HepG2 (cell line): ENCODE results near the gene ANKRD17. TPM values are rescaled to one million over a fixed set of nuclear protein-coding genes. Genes with fewer than 3 reads are reported as not detected.

Experiments
- ATAC-seq: fragments of 200-7000 bp; cut with Tn5 transposase; 3 replicates; pipeline ENCODE4 v1.9.1; 2020; ENCODE audit warnings: mild to moderate bottlenecking, moderate library complexity
- BruUV-seq: library from RNA; stranded (reverse); fragments of 400-500 nt; replicated peaks from 2 replicates; lab custom pipeline; 2021; lab: Mats Ljungman, UMichigan
- CTCF ChIA-PET: fragments of 300-600 bp; formaldehyde crosslinking; extraction: SDS; loops from one replicate; lab custom pipeline; 2021; ENCODE audit warnings: low total read pairs, inconsistent platforms, low intra/inter-chr PET ratio; lab: Yijun Ruan, JAX
- POLR2A ChIA-PET: fragments of 350-600 bp; sonication (Branson Sonifier 250); formaldehyde crosslinking; loops from one replicate; lab custom pipeline; 2020; ENCODE audit warnings: antibody characterized with exemption, inconsistent platforms; lab: Yijun Ruan, JAX
- DNase-seq: peaks from one replicate; pipeline ENCODE4 v3.0.0-alpha.2; 2015; ENCODE audit warnings: low spot score
- FAIRE-seq: peaks from 3 replicates; lab custom pipeline; 2011; peaks lifted over from hg19 to GRCh38; lab: Jason Lieb, UNC
- H2AFZ ChIP-seq: one replicate; pipeline ENCODE4 v1.6.1; 2011; ENCODE audit warnings: low read length, inconsistent platforms
- H3K27ac ChIP-seq: fragments of 300-600 bp; 3 replicates; pipeline ENCODE4 v1.8.0; 2011; ENCODE audit warnings: mixed run types, mild to moderate bottlenecking, mixed read lengths, low read length, inconsistent platforms; ENCODE audit not compliant: insufficient read depth; ENCODE audit errors: extremely low read length
- H3K27me3 ChIP-seq, 2 experiments: fragments of 200-600 bp in 1 of 2; 2 replicates in 1 of 2; 3 replicates in 1 of 2; pipeline versions ENCODE4 v1.6.0 to v1.8.0; 2011; ENCODE audit warnings: low read length in 2 of 2, mild to moderate bottlenecking in 2 of 2, moderate library complexity in 2 of 2, inconsistent platforms in 1 of 2; ENCODE audit not compliant: insufficient read depth in 2 of 2, control insufficient read depth in 1 of 2
- H3K36me3 ChIP-seq, 2 experiments: fragments of 200-600 bp in 1 of 2; replicated peaks in 1 of 2; 2 replicates in 1 of 2; 3 replicates in 1 of 2; pipeline versions ENCODE4 v1.5.1 to v1.8.0; 2011; ENCODE audit warnings: low read length in 2 of 2, inconsistent platforms in 1 of 2; ENCODE audit not compliant: insufficient read depth in 2 of 2, control insufficient read depth in 1 of 2
- H3K4me1 ChIP-seq: 2 replicates; pipeline ENCODE4 v1.5.1; 2012; ENCODE audit warnings: low read length, inconsistent platforms; ENCODE audit not compliant: insufficient read depth
- H3K4me2 ChIP-seq: 2 replicates; pipeline ENCODE4 v1.6.0; 2011; ENCODE audit warnings: low read depth, low read length, inconsistent platforms
- H3K4me3 ChIP-seq, 3 experiments: fragments of 200-600 bp in 1 of 3; sonication (generic), shearing (Covaris generic) in 1 of 3; replicated peaks in 1 of 3; 2 replicates each; pipeline ENCODE4 v1.5.1; 2011 to 2016; ENCODE audit warnings: low read length in 3 of 3, inconsistent platforms in 2 of 3, low read depth in 2 of 3, mild to moderate bottlenecking in 2 of 3, control low read depth in 1 of 3, mixed read lengths in 1 of 3; ENCODE audit not compliant: insufficient read depth in 1 of 3
- H3K79me2 ChIP-seq: one replicate; pipeline ENCODE4 v1.6.1; 2011; ENCODE audit warnings: low read length, inconsistent platforms; ENCODE audit not compliant: insufficient read depth
- H3K9ac ChIP-seq: 2 replicates; pipeline ENCODE4 v1.6.0; 2011; ENCODE audit warnings: mild to moderate bottlenecking, low read depth, low read length, inconsistent platforms; ENCODE audit not compliant: insufficient read depth
- H3K9me3 ChIP-seq: 2 replicates; pipeline ENCODE4 v1.5.1; 2012; ENCODE audit warnings: mild to moderate bottlenecking, low read length
- H4K20me1 ChIP-seq: 2 replicates; pipeline ENCODE4 v1.6.0; 2011; ENCODE audit warnings: inconsistent platforms, mild to moderate bottlenecking, low read length, moderate library complexity; ENCODE audit not compliant: insufficient read depth
- FOXP1 ChIP-seq, 2 experiments: fragments of 450-650 bp in 1 of 2; IDR thresholded peaks; 2 replicates each; pipeline ENCODE4 v1.6.1; 2017 to 2018; ENCODE audit warnings: antibody characterized with exemption in 1 of 2
- JDP2 ChIP-seq: sonication (generic); formaldehyde crosslinking; IDR thresholded peaks from 2 replicates; pipeline ENCODE4 v1.8.1; 2022; ENCODE audit warnings: missing genetic modification reagents, borderline replicate concordance
- SYNCRIP ChIP-seq: fragments of 200-400 bp; formaldehyde crosslinking; IDR thresholded peaks from 2 replicates; pipeline ENCODE4 v1.6.1; 2018; ENCODE audit warnings: mild to moderate bottlenecking, low read depth, low read length; ENCODE audit not compliant: insufficient read depth
- ZNF138 ChIP-seq: sonication (generic); formaldehyde crosslinking; IDR thresholded peaks from 2 replicates; pipeline ENCODE4 v1.5.0; 2020; ENCODE audit warnings: mild to moderate bottlenecking, low read depth, missing genetic modification reagents
- ZNF207 ChIP-seq: fragments of 450-650 bp; IDR thresholded peaks from 2 replicates; pipeline ENCODE4 v1.6.1; 2016; ENCODE audit warnings: antibody characterized with exemption, borderline replicate concordance
- ZNF253 ChIP-seq: sonication (generic); formaldehyde crosslinking; IDR thresholded peaks from 2 replicates; pipeline ENCODE4 v1.8.0; 2022; ENCODE audit warnings: mild to moderate bottlenecking, missing genetic modification reagents, borderline replicate concordance
- ZNF543 ChIP-seq: sonication (generic); formaldehyde crosslinking; IDR thresholded peaks from 2 replicates; pipeline ENCODE4 v1.4.0; 2020; ENCODE audit warnings: mild to moderate bottlenecking, missing genetic modification reagents
- ZNF556 ChIP-seq: sonication (generic); formaldehyde crosslinking; IDR thresholded peaks from 2 replicates; pipeline ENCODE4 v1.4.0; 2020; ENCODE audit warnings: mild to moderate bottlenecking, missing genetic modification reagents, borderline replicate concordance
- WGBS: methylation state at CpG from one replicate; pipeline ENCODE4 v1.1.6; 2017; ENCODE audit warnings: low lambda C conversion rate; 5-methylcytosine and 5-hydroxymethylcytosine counted together
- in situ Hi-C: cut with HindIII; loops from 2 replicates; pipeline ENCODE4 v1.10.0; 2017; ENCODE audit warnings: low pct_unique_long_range_greater_than_20kb; ENCODE audit not compliant: extremely low pct_ligation_motif_present
- intact Hi-C: fragments of 100-400 bp; cut with micrococcal nuclease; formaldehyde crosslinking; loops from one replicate; pipeline ENCODE4 v1.10.0; 2022; ENCODE audit not compliant: unreplicated experiment
- polyA plus RNA-seq, 8 experiments: library from polyadenylated mRNA; depleted of rRNA in 3 of 8; stranded (reverse) in 7 of 8; unstranded in 1 of 8; fragments of >200 nt; fragmentation: Illumina TruSeq in 4 of 8; extraction: Trizol in 4 of 8; gene quantifications; 2 replicates each; pipeline versions ENCODE4 v1.2.1 to v1.2.3, GENCODE V29; 2011 to 2016; ENCODE audit warnings: low read depth in 4 of 8, missing spikeins in 1 of 8, mixed read lengths in 1 of 8; ENCODE audit not compliant: insufficient read depth in 1 of 8
- total RNA-seq, 5 experiments: library from RNA; depleted of rRNA; stranded (reverse); fragments of >200 nt; fragmentation: Illumina TruSeq; extraction: Trizol; gene quantifications; 2 replicates each; pipeline ENCODE4 v1.2.3, GENCODE V29; 2016; ENCODE audit warnings: low read depth in 1 of 5
- TF ChIP-seq, protein P1 (sequence below): IDR thresholded peaks from 2 replicates; pipeline ENCODE4 v1.6.1; 2016; ENCODE audit warnings: control low read depth
- TF ChIP-seq, protein P2 (sequence below): sonication (generic); formaldehyde crosslinking; IDR thresholded peaks from 2 replicates; pipeline ENCODE4 v1.4.0; 2020; ENCODE audit warnings: mild to moderate bottlenecking, missing genetic modification reagents
- TF ChIP-seq, protein P3 (sequence below): sonication (generic); formaldehyde crosslinking; IDR thresholded peaks from 2 replicates; pipeline ENCODE4 v1.4.0; 2020; ENCODE audit warnings: missing genetic modification reagents, low read depth, mild to moderate bottlenecking, borderline replicate concordance

The ANKRD17 gene
- total and polyA plus RNA-seq, 2 of the 13 experiments (the other 11 are each of a cell fraction or from before 2014, with no cell fraction given) = 55.7 to 61.1 TPM

DNA sequence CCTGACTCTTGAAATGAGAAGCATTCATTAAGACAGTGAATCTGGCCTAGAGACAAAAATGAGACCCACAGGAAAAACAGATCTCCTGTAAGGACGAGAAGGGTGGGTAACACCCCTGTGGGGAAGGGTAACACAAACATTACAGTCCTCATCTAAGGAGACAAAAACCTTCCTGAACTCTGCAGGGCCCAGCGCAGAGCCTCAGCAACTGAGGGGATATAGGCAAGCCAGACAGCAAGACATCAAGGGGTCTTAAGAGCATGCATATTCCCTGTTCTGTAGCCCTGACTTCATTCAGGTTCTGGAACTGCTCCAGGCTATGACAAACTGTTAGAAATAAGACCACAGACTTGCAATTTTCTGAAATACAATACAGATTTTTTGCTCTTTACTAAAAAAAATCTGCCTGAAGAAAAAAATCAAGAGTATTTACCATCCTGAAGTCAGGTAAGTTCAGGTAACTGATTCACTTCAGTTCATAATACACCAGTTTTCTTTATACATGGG, 204.6 kb downstream of the ANKRD17 start:
- Histone ChIP-seq H3K27ac (no peak overlapping the region), H3K79me2 (no peaks in the 10 kb centered on the region), H4K20me1 (no peaks in the 10 kb centered on the region), H2AFZ (no peak overlapping the region), H3K9me3 (no peaks in the 10 kb centered on the region), H3K4me1 (no peaks in the 10 kb centered on the region), H3K36me3 (peaks cover 0 to 18% of the 10 kb centered on the region in 2 experiments; a peak in 2 of 5 replicates), H3K27me3 (no peaks in the 10 kb centered on the region), H3K4me3 (no peak overlapping the region), H3K4me2 (no peak overlapping the region), H3K9ac (no peak overlapping the region)
- no TSS peak for BruUV-seq
- intact Hi-C loops (no loop called here), in situ Hi-C loops (no loop called here)
- FAIRE-seq (no peak), ATAC-seq (no peak), DNase-seq (no peak)
- WGBS = 95% methylated on average over 2 of the region's 2 CpGs
- TF ChIP-seq, protein P1, sequence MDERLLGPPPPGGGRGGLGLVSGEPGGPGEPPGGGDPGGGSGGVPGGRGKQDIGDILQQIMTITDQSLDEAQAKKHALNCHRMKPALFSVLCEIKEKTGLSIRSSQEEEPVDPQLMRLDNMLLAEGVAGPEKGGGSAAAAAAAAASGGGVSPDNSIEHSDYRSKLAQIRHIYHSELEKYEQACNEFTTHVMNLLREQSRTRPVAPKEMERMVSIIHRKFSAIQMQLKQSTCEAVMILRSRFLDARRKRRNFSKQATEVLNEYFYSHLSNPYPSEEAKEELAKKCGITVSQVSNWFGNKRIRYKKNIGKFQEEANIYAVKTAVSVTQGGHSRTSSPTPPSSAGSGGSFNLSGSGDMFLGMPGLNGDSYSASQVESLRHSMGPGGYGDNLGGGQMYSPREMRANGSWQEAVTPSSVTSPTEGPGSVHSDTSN (CRISPR knock-in tag) = no peak
- no peak for TF ChIP-seq JDP2
- TF ChIP-seq ZNF556 (CRISPR knock-in tag) = no peak
- TF ChIP-seq, protein P2, sequence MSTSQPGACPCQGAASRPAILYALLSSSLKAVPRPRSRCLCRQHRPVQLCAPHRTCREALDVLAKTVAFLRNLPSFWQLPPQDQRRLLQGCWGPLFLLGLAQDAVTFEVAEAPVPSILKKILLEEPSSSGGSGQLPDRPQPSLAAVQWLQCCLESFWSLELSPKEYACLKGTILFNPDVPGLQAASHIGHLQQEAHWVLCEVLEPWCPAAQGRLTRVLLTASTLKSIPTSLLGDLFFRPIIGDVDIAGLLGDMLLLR (CRISPR knock-in tag) = no peak
- TF ChIP-seq, protein P3, sequence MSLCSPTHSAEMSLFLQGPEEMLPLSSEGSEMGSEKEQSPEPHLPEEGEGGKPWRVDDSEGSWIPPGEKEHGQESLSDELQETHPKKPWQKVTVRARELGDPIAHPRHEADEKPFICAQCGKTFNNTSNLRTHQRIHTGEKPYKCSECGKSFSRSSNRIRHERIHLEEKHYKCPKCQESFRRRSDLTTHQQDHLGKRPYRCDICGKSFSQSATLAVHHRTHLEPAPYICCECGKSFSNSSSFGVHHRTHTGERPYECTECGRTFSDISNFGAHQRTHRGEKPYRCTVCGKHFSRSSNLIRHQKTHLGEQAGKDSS (CRISPR knock-in tag) = no peak
- TF ChIP-seq ZNF138 = no peak
- TF ChIP-seq SYNCRIP = no peak
- TF ChIP-seq FOXP1 (IDR thresholded peaks at IDR 0.05) = no peak
- no peak for TF ChIP-seq FOXP1 (CRISPR knock-in tag; IDR thresholded peaks at IDR 0.05)
- no peak for TF ChIP-seq ZNF207
- TF ChIP-seq ZNF543 (CRISPR knock-in tag) = no peak
- no peak for TF ChIP-seq ZNF253 (CRISPR knock-in tag)
- POLR2A ChIA-PET = no interaction called here
- CTCF ChIA-PET = no interaction called here
